Measurements from ENCODE around the gene YWHAG. TPM values are rescaled to one million over a fixed set of nuclear protein-coding genes. Genes with fewer than 3 reads are reported as not detected.
A peak's percentile ranks its signal among the peaks of the same experiment; 100 is the strongest.
"Not testable (repeated sequence)": the region's sequence is repeated elsewhere in the genome, so short reads cannot be mapped to it uniquely, and the experiment has no call there.

YWHAG gene
- polyA plus RNA-seq, 6 donors from 2014 or later: 0.40 to 2.8 (median 2.2) TPM

DNA sequence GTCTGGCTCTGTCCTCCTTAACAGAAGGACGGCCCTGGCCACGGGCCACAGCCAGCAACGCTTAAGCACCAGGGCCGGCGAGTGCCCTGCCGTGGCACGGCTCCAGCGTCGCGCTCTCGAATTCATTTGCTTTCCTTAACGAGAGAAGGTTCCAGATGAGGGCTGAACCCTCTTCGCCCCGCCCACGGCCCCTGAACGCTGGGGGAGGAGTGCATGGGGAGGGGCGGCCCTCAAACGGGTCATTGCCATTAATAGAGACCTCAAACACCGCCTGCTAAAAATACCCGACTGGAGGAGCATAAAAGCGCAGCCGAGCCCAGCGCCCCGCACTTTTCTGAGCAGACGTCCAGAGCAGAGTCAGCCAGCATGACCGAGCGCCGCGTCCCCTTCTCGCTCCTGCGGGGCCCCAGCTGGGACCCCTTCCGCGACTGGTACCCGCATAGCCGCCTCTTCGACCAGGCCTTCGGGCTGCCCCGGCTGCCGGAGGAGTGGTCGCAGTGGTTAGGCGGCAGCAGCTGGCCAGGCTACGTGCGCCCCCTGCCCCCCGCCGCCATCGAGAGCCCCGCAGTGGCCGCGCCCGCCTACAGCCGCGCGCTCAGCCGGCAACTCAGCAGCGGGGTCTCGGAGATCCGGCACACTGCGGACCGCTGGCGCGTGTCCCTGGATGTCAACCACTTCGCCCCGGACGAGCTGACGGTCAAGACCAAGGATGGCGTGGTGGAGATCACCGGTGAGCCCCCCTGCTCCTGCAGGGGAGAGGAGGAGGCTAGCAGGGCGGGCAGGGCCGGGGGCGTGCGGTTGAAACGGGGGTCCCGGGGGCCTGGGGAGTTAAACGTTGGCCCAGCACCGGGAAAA, 56.2 kb downstream of the YWHAG start, which contains the start of gene HSPB1:
Gene HSPB1 (plus strand): TSS at position 327 of the 855 bp plus-strand sequence. CDS start 40 bp downstream, at position 367.
- peak within 1 kb of the TSS; percentile 83 to 97 (median 91) for H3K27ac Mint-ChIP-seq
- H3K4me3 Mint-ChIP-seq: peak within 1 kb of the TSS; percentile 84 to 96 (median 93)
- H3K9me3 Mint-ChIP-seq: peaks cover 0 to 2% (median 0%) of the 10 kb centered on the region in 7 donors
- H3K36me3 Mint-ChIP-seq: no peaks in the 10 kb centered on the region
- H3K27me3 Mint-ChIP-seq: no peaks in the 10 kb centered on the region
- DNase-seq (peak; percentile 62), ATAC-seq (ENCODE audit: low read depth in 2 of 2) (peak; percentile 73 to 76)
- peaks cover 5 to 31% (median 20%) of the 10 kb centered on the region in 3 donors for H3K4me1 Mint-ChIP-seq

DNA sequence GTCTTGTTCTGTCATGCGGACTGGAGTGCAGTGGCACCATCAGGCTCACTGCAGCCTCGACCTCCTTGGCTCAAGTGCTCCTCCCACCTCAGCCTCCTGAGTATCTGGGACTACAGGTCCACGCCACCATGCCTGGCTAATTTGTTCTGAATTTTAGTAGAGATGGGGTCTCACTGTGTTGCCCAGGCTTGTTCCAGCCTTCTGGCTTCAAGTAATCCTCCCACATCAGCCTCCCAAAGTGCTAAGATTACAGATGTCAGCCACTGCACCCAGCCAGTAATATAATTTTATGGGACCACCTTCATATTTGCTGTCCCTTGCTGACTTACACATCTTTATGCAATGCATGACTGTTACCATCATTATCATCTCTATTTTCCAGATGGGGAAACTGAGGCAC, 57.8 kb downstream of the YWHAG start:
- H3K4me1 Mint-ChIP-seq: peaks cover 5 to 28% (median 20%) of the 10 kb centered on the region in 3 donors
- no peak for ATAC-seq (ENCODE audit: low read depth in 2 of 2)
- H3K27me3 Mint-ChIP-seq: peaks cover 0 to 5% (median 0%) of the 10 kb centered on the region in 3 donors
- H3K36me3 Mint-ChIP-seq: no peaks in the 10 kb centered on the region
- no peak for DNase-seq
- H3K4me3 Mint-ChIP-seq: peak overlapping the region in 3 of 8 donors; percentile 45 to 59 (median 51)
- H3K27ac Mint-ChIP-seq: no peak overlapping the region
- H3K9me3 Mint-ChIP-seq: peaks cover 0 to 2% (median 0%) of the 10 kb centered on the region in 7 donors

DNA sequence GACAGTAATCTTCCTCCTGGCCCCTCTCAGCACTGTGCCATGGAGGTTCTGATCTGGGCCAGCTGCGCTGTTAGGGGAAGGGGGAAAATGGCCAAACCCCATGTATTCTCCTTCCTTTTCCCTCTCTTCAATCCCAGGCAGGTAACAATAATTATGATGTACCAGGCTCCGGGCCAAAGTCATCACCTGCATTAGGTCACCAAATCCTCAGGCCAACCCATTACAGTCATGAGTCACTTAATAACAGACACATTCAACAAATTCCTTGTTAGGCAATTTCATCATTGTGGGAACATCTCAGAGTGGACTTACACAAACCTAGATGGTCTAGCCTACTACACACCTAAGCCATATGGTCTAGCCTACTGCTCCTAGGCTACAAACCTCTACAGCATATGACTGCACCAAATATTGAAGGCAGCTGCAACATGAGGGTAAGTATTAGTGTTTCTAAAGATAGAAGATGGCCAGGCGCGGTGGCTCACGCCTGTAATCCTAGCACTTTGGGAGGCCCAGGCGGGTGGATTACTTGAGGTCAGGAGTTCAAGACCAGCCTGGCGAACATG, 58.5 kb downstream of the YWHAG start:
- Mint-ChIP-seq H3K4me3 (peak overlapping the region in 2 of 8 donors; percentile 15 to 16), H3K36me3 (no peaks in the 10 kb centered on the region), H3K9me3 (peaks cover 0 to 2% (median 0%) of the 10 kb centered on the region in 7 donors), H3K4me1 (peaks cover 5 to 28% (median 20%) of the 10 kb centered on the region in 3 donors), H3K27ac (no peak overlapping the region), H3K27me3 (peaks cover 0 to 5% (median 0%) of the 10 kb centered on the region in 3 donors)
- DNase-seq (no peak), ATAC-seq (ENCODE audit: low read depth in 2 of 2) (no peak)

DNA sequence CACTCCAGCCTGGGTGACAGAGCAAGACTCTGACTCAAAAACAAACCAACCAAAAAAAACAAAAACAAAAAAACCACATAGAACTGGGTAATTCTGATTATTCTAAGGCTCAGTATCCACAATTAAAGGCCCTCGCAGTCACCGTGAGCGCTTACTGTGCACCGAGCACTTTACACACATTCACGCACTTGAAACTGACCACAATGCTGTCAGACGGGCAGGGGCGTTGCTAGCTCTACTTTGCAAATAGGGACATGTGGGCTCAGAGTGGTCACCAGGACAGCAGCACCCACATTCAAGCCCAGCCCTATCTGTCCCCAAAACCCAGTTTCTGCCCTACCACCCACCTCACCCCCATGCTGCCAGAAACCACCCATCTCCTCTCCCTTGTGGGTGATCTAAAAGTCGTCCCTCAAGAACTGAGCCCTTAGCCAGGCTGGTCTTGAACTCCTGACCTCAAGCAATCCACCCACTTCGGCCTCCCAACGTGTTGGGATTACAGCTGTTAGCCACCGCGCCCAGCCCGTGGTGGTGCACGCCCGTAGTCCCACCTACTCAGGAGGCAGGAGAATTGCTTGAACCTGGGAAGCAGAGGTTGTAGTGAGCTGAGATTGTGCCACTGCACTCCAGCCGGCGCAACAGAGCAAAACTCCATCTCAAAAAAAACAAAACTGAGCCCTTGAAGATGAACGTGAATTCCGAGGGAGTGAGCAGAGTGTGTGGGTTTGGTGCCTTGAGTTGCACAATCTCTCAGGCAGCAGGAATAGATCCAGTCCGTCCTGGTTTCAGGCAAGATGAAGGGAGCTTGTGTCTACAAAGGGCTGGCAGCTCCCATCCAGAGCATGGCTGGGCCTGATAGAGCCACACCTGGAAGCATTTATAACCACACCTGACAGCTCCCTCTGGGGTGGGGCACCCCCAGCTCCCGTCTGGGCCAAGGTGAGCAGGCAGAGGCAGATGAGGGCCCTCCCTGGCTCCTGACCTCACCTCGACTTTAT, 61.7 kb downstream of the YWHAG start:
- DNase-seq (no peak), ATAC-seq (ENCODE audit: low read depth in 2 of 2) (no peak)
- H3K36me3 Mint-ChIP-seq: no peaks in the 10 kb centered on the region
- peaks cover 0 to 19% (median 8%) of the 10 kb centered on the region in 3 donors for H3K27me3 Mint-ChIP-seq
- H3K4me3 Mint-ChIP-seq: peak overlapping the region in 1 of 8 donors; percentile 42
- H3K9me3 Mint-ChIP-seq: no peaks in the 10 kb centered on the region
- H3K27ac Mint-ChIP-seq: no peak overlapping the region
- H3K4me1 Mint-ChIP-seq: peaks cover 2 to 12% (median 4%) of the 10 kb centered on the region in 3 donors

DNA sequence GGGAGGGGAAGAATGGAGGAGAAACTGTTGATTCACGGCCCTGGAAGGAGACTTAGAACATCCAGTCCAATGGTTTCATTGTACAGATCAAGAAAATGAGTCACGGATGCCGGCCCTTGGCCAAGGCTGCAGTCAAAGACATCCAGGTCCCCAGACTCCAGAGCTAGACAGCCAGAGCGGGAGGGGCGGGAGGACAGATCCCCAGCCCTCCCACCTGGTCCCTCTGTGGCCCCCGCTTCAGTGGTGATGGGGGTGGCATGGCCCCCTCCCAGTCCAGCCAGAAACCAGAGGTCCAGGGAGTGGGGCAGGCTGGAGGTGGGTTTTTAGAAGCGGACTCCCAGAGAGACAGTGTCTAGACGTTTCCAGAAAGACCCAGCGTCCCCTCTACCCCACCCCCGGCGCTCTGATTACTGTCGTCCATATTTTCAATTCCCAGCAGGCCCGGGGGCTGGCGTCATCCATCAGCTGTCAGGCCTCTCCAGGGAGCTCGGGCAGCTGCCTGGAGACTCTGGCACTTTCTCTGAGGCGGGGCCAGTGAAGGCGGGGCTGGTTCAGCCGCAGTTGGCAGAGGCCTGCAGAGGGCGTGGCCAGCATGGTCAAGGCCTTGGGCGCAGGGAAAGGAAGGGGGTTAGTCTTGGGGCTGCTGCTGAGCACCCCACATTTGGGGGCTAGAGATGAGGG, 64.3 kb downstream of the YWHAG start:
- peaks cover 4 to 33% (median 15%) of the 10 kb centered on the region in 3 donors for H3K27me3 Mint-ChIP-seq
- H3K36me3 Mint-ChIP-seq: no peaks in the 10 kb centered on the region
- peak overlapping the region in 1 of 6 donors; percentile 76 for H3K27ac Mint-ChIP-seq
- peak; percentile 9 for DNase-seq
- peak; percentile 55 to 66 for ATAC-seq (ENCODE audit: low read depth in 2 of 2)
- H3K4me3 Mint-ChIP-seq: peak overlapping the region in 1 of 8 donors; percentile 55
- no peaks in the 10 kb centered on the region for H3K9me3 Mint-ChIP-seq
- peaks cover 7 to 13% (median 9%) of the 10 kb centered on the region in 3 donors for H3K4me1 Mint-ChIP-seq

DNA sequence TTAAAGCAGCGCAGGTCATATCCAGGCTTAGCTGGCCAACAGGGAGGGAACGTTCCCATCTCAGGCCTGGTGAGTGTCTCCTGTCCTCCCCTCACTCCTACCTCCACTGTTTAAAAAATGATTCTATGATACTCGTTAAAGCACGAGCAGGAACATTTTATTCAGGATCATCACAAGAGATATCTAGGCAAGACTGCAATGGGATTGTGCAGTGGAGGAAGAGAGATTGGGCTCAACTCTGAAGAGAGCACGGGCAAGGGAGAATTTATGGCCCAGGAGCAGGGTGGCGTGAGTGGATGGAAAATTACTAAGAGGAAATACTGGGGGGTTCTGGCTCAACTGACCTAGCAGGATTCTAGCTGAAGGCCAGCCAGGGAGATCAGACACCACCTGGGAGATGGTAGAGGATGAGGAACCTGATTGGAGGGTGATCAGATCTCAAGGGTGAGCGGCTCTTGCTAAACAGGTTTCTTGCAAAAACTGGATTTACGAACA, 65.3 kb downstream of the YWHAG start:
- DNase-seq: no peak
- Mint-ChIP-seq H3K9me3 (no peaks in the 10 kb centered on the region), H3K27ac (no peak overlapping the region), H3K27me3 (peaks cover 8 to 33% (median 15%) of the 10 kb centered on the region in 3 donors), H3K36me3 (no peaks in the 10 kb centered on the region), H3K4me1 (peaks cover 7 to 13% (median 9%) of the 10 kb centered on the region in 3 donors), H3K4me3 (peak overlapping the region in 2 of 8 donors; percentile 26 to 41)
- ATAC-seq (ENCODE audit: low read depth in 2 of 2): no peak

DNA sequence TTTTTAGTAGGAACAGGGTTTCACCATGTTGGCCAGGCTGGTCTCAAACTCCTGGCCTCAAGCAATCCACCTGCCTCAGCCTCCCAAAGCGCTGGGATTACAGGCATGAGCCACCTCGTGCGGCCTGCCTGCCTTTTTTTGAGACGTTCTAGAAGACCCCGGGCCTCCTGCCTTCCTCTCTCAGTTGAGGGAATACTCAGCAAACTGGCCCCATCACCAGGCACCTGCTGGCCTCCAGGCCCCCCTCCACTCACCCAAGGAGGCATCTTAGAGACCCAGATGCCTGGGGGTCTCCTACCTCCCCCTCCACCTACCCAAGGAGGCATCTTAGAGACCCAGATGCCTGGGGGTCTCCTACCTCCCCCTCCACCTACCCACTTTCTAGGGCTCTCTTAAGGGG, 65.9 kb downstream of the YWHAG start:
- ATAC-seq (ENCODE audit: low read depth in 2 of 2); H3K36me3 Mint-ChIP-seq; H3K4me3 Mint-ChIP-seq; H3K9me3 Mint-ChIP-seq; DNase-seq; H3K27ac Mint-ChIP-seq: not testable (repeated sequence)
- Mint-ChIP-seq H3K27me3 (peaks cover 8 to 35% (median 15%) of the 10 kb centered on the region in 3 donors), H3K4me1 (peaks cover 7 to 13% (median 9%) of the 10 kb centered on the region in 3 donors)

DNA sequence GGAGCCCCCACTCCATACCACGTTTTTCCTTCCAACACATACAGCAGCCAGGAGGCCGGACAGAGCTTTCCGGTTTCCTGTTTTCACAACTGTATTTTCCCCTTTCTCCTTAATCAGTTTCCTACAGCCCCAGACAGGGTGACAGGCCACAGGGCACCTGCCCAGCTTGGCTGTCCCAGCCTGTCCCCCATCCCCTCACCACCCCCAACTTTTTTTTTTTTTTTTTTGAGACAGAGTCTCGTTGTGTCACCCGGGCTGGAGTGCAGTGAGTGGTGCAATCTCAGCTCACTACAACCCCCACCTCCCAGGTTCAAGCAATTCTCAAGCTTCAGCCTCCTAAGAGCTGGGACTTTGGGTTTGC, 66.6 kb downstream of the YWHAG start:
- Mint-ChIP-seq H3K27ac (no peak overlapping the region), H3K4me3 (no peak overlapping the region), H3K4me1 (peaks cover 7 to 13% (median 9%) of the 10 kb centered on the region in 3 donors), H3K36me3 (no peaks in the 10 kb centered on the region), H3K9me3 (no peaks in the 10 kb centered on the region), H3K27me3 (peaks cover 8 to 37% (median 15%) of the 10 kb centered on the region in 3 donors)
- no peak for DNase-seq
- no peak for ATAC-seq (ENCODE audit: low read depth in 2 of 2)

DNA sequence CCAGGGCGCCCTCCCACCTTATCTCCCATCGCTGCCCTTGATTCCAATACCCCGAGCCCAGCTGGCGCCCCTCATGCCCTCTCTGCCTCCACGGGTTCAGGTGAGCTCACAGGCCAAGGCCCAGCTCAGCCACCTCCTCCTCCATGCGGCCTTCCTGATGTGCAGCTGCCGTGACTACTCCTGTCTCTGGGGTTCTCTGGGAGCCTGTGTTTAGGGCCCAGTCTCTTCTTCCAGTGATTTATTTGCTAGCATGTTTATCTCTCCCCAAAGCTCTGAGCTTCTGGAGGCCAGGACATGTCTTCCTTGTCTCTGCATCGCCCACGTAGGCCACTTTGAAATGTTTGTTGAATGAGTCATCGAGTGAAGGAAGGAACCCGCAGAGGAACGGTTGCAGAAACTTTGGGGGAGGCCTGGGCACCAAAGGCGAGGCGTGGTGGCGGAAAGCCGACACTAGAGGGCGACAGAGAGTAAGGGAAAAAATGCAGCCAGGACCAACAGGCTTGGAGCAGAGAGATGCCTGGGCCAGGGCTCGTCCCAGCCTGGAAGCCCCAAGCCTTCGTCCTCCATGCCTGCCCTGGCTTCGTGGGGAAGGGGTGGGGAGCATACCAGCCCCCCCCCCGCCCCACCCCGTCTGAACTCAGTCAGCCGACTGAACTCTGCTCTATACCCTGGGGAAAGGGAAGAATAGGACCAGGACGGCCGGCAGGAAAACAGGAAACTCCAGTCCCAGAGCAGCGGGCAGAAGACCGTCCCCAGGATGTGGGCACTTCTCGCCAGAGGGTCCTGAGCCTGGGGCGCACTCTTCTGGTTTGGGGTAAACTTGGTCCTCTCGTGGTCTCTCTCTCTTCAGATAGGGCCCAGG, 67.2 kb downstream of the YWHAG start:
- Mint-ChIP-seq H3K9me3 (no peaks in the 10 kb centered on the region), H3K4me3 (peak overlapping the region in 2 of 8 donors; percentile 26 to 42), H3K27ac (peak overlapping the region in 2 of 6 donors; percentile 58 to 97), H3K4me1 (peaks cover 7 to 13% (median 9%) of the 10 kb centered on the region in 3 donors), H3K36me3 (no peaks in the 10 kb centered on the region), H3K27me3 (peaks cover 8 to 38% (median 15%) of the 10 kb centered on the region in 3 donors)
- DNase-seq (peak; percentile 69), ATAC-seq (ENCODE audit: low read depth in 2 of 2) (peak; percentile 79 to 85)

DNA sequence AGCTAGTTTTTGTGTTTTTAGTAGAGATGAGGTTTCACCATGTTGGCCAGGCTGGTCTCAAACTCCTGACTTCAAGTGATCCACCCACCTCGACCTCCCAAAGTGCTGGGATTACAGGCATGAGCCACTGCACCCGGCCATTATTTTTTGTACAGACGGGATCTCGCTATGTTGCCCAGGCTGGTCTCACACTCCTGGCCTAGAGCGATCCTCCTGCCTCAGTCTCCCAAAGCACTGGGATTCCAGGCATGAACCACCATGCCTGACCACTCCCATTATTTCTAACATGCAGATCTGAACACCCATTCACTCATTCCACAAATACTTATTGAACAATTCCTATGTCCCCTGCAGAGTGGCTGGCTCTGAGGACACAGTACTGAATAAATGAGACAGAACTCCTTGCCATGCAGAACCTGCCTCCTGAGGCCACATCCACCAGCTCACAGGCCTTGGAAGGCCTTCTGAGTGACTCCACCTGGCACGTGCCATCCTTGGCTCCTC, 67.9 kb downstream of the YWHAG start:
- peaks cover 8 to 45% (median 21%) of the 10 kb centered on the region in 3 donors for H3K27me3 Mint-ChIP-seq
- not testable (repeated sequence) for H3K27ac Mint-ChIP-seq

DNA sequence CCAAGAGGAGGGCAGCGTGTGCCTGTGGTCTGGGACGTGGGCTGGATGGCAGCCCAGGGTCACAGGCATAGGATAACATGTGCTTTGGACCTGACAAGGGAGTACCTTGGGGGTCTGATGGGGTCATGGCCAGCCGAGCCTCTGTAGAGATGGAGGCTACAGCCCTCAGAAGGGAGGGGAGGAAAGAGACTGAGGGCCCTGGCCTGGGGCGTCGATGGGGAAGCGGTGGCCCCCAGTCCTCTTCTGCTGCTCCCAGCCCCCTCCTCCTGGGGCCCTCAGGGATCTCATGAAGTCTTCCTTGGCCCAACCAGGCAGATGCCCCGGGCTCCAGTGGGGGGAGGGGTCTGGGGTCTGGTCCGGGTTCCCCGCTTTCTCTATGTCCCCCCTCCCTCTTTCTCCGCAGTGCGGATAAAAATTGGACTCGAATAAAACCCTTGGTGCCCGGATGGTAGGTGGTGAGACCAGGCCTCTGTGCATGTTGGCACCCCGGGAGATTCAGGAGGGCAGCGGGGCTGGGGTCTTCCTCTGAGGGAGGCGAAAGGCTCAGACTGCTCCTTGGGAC, 71.9 kb downstream of the YWHAG start:
- H3K9me3 Mint-ChIP-seq: peaks cover 0 to 2% (median 0%) of the 10 kb centered on the region in 7 donors
- no peak overlapping the region for H3K27ac Mint-ChIP-seq
- H3K27me3 Mint-ChIP-seq: peaks cover 21 to 59% (median 46%) of the 10 kb centered on the region in 3 donors
- DNase-seq (no peak), ATAC-seq (ENCODE audit: low read depth in 2 of 2) (no peak)
- no peaks in the 10 kb centered on the region for H3K36me3 Mint-ChIP-seq
- no peak overlapping the region for H3K4me3 Mint-ChIP-seq
- H3K4me1 Mint-ChIP-seq: peaks cover 10 to 18% (median 14%) of the 10 kb centered on the region in 3 donors

More for the DNA sequence above, 67.9 kb downstream of the YWHAG start:
- H3K4me1 Mint-ChIP-seq: peaks cover 7 to 13% (median 9%) of the 10 kb centered on the region in 3 donors
- not testable (repeated sequence) for H3K4me3 Mint-ChIP-seq; H3K9me3 Mint-ChIP-seq; H3K36me3 Mint-ChIP-seq; DNase-seq; ATAC-seq (ENCODE audit: low read depth in 2 of 2)

Data from naive B cell (primary cell).